Heart left ventricle (tissue), 16 donors: ENCODE results near the gene TDRD1. TPM values are rescaled to one million over a fixed set of nuclear protein-coding genes. Genes with fewer than 3 reads are reported as not detected.

Experiments used
- ATAC-seq, 4 donors: fragments of 200-7000 bp; cut with Tn5 transposase; one replicate each; pipeline ENCODE4 v1.9.1; 2020 to 2022; ENCODE audit warnings: moderate library complexity in 4 of 4, mild to moderate bottlenecking in 3 of 4, moderate number of reproducible peaks in 1 of 4
- DNase-seq, 5 donors: peaks; one replicate each; pipeline ENCODE4 v3.0.0-alpha.2; 2020
- H3K27ac ChIP-seq, 12 donors: fragments of 200-600 bp; sonication (generic) in 4 of 12; one replicate each; pipeline versions ENCODE4 v1.5.0 to v1.8.0; 2016 to 2022; ENCODE audit warnings: mild to moderate bottlenecking in 2 of 12
- H3K27me3 ChIP-seq, 9 donors: fragments of 200-600 bp; sonication (generic) in 2 of 9; one replicate each; pipeline versions ENCODE4 v1.5.1 to v1.8.0; 2016 to 2022; ENCODE audit warnings: mild to moderate bottlenecking in 3 of 9
- H3K36me3 ChIP-seq, 9 donors: fragments of 200-600 bp; sonication (generic) in 2 of 9; one replicate each; pipeline versions ENCODE4 v1.5.0 to v1.8.0; 2018 to 2022; ENCODE audit warnings: mild to moderate bottlenecking in 2 of 9
- H3K4me1 ChIP-seq, 12 donors: fragments of 200-600 bp; sonication (generic) in 4 of 12; one replicate each; pipeline versions ENCODE4 v1.5.0 to v1.8.0; 2016 to 2022; ENCODE audit warnings: mild to moderate bottlenecking in 3 of 12
- H3K4me3 ChIP-seq, 12 donors: fragments of 200-600 bp; sonication (generic) in 4 of 12; one replicate each; pipeline versions ENCODE4 v1.5.0 to v1.8.0; 2017 to 2022; ENCODE audit warnings: mild to moderate bottlenecking in 9 of 12, moderate library complexity in 4 of 12
- H3K9me3 ChIP-seq, 12 donors: fragments of 200-600 bp; sonication (generic) in 4 of 12; one replicate each; pipeline versions ENCODE4 v1.5.0 to v1.8.0; 2016 to 2022; ENCODE audit warnings: mild to moderate bottlenecking in 1 of 12
- CTCF ChIP-seq, 12 donors: fragments of 200-600 bp; sonication (generic) in 4 of 12; IDR thresholded peaks; one replicate each; pipeline versions ENCODE4 v1.5.0 to v1.8.0; 2018 to 2022; ENCODE audit warnings: antibody characterized with exemption in 12 of 12, mild to moderate bottlenecking in 5 of 12
- POLR2A ChIP-seq, 2 donors: fragments of 450-650 bp; IDR thresholded peaks; one replicate each; pipeline ENCODE4 v1.6.1; 2017; ENCODE audit warnings: antibody characterized with exemption in 2 of 2, mild to moderate bottlenecking in 2 of 2, moderate library complexity in 2 of 2
- WGBS, 4 donors: extraction: QIAGEN DNeasy Blood & Tissue Kit in 2 of 4; methylation state at CpG; one replicate each; pipeline versions ENCODE4 v1.1.5 to v1.1.7; 2013 to 2018; 5-methylcytosine and 5-hydroxymethylcytosine counted together
- intact Hi-C, 10 donors: fragments of 100-400 bp; cut with DNase I; formaldehyde crosslinking; loops; one replicate each; pipeline versions ENCODE4 v1.11.1 to v1.14.2; 2022
- long read RNA-seq, 3 donors: library from polyadenylated mRNA; unstranded; transcript quantifications; one replicate each; pipeline ENCODE4 v2.0.0, GENCODE V29; 2020 to 2021
- polyA plus RNA-seq, 2 donors: library from polyadenylated mRNA; stranded (reverse); fragments of 200-250 nt; gene quantifications; one replicate each; pipeline ENCODE4 v1.2.3, GENCODE V29; 2013
- total RNA-seq, 9 donors: library from RNA; depleted of rRNA in 2 of 9; stranded (reverse); fragments of >200 nt in 2 of 9; fragmentation: NEBNext Ultra II Directional in 3 of 9; extraction: Animal tissue kit (Norgen Biotek cat#: 25700) in 3 of 9; gene quantifications; one replicate each; pipeline versions ENCODE4 v1.1.0 to v1.2.4, GENCODE V29; 2016 to 2023
- donor health status: ischemic (EF 13 %, LVEDD 7.1; RV severe dilation, severe dysfunction).
- donor health status: healthy with polysubstance abuse.
- donor health status: DM: no; HTN: yes; CAD: no.
- donor health status: DM: no; HTN: no; CAD: no.
- donor health status: ischemic (EF 25% LVEDD 6.9; RV normal size, moderate dysfunction).
- donor health status: ischemic (EF 25% LVEDD 5.7; RV mildly dilated, moderate dysfunction).
- donor health status: healthy.
- donor health status: DM: yes; HTN: yes; CAD: no.
- donor health status: ischemic (EF 35%, LVEDD 5.7; RV mildly dilated, moderate dysfunction).
- donor health status: nonischemic (EF 11% LVEDD 7.7; RV severe dilation, severe dysfunction).
- donor health status: DM: yes; HTN: yes; CAD: no.
- donor health status: PGD.
- donor health status: ischemic (EF 29% LVEDD 5.4; RV normal size, mild dysfunction).
- donor health status: nonischemic (EF 23%, LVEDD 6.1; RV moderate dilation, normal function).

Gene TDRD1
- 1 to 10 TPM in 8 of 9 donors, under 1 TPM in 1; 0.68 to 3.8 (median 1.9) TPM for total RNA-seq
- polyA plus RNA-seq, result under 1 TPM; 0.08 to 0.27 TPM
- long read RNA-seq, donor 1, partial matches to known transcripts, result 0 of 2 reads
- long read RNA-seq, donor 1, other reads (novel, unspliced or antisense), result 2 of 2 reads
- long read RNA-seq, donor 2, partial matches to known transcripts, result 0 of 1 reads
- long read RNA-seq, donor 2, other reads (novel, unspliced or antisense), result 1 of 1 reads
- long read RNA-seq, donor 3, partial matches to known transcripts, result 1 of 1 reads
- long read RNA-seq, donor 3, other reads (novel, unspliced or antisense), result 0 of 1 reads

GRCh38 chr10:114179148-114179547 is at the start of gene TDRD1:
TSS of gene TDRD1 (plus strand) at chr10:114179353. CDS start at chr10:114187832, 8,479 bp downstream.
- Histone ChIP-seq H3K36me3 (no peaks in the 10 kb centered on the region), H3K4me1 (peaks cover 0 to 14% (median 5%) of the 10 kb centered on the region in 12 donors), H3K9me3 (no peaks in the 10 kb centered on the region), H3K27me3 (no peaks in the 10 kb centered on the region), H3K27ac (no peak within 1 kb of the TSS), H3K4me3 (peak within 1 kb of the TSS in 4 of 12 donors; percentile 6 to 25 (median 10))
- TF ChIP-seq POLR2A (IDR thresholded peaks at IDR 0.05), result no peak
- TF ChIP-seq CTCF (IDR thresholded peaks at IDR 0.05), result no peak
- intact Hi-C loops, result no loop called here
- ATAC-seq, result no peak
- DNase-seq, result peak in 3 of 5 donors; percentile 22 to 64 (median 28)
- 74 to 84% (median 83%) methylated on average over 28 of the region's 28 CpGs for WGBS, 4 donors

- no peak overlapping the region for H3K27ac ChIP-seq
- DNase-seq (no peak), ATAC-seq (no peak)
- WGBS, 4 donors, result 86 to 93% (median 91%) methylated on average over 3 of the region's 3 CpGs
- H3K27me3 ChIP-seq, result no peaks in the 10 kb centered on the region
- H3K36me3 ChIP-seq, result peaks cover 0 to 100% (median 96%) of the 10 kb centered on the region in 9 donors
- intact Hi-C loops, result no loop called here
- H3K9me3 ChIP-seq, result no peaks in the 10 kb centered on the region
- no peak overlapping the region for H3K4me3 ChIP-seq
- TF ChIP-seq POLR2A (IDR thresholded peaks at IDR 0.05) (no peak), CTCF (IDR thresholded peaks at IDR 0.05) (no peak)
- H3K4me1 ChIP-seq, result peaks cover 0 to 8% (median 0%) of the 10 kb centered on the region in 12 donors
These were observed 48.1 kb upstream of the TDRD1 start for GRCh38 chr10:114131094-114131493.

GRCh38 chr10:114135476-114135875 is 43.7 kb upstream of the TDRD1 start:
- H3K4me3 ChIP-seq, result no peak overlapping the region
- DNase-seq (no peak), ATAC-seq (no peak)
- no peak overlapping the region for H3K27ac ChIP-seq
- WGBS, 4 donors, result 84 to 92% (median 90%) methylated on average over 2 of the region's 2 CpGs
- peaks cover 0 to 89% (median 71%) of the 10 kb centered on the region in 9 donors for H3K36me3 ChIP-seq
- no peaks in the 10 kb centered on the region for H3K9me3 ChIP-seq
- intact Hi-C loops, result no loop called here
- TF ChIP-seq CTCF (IDR thresholded peaks at IDR 0.05) (no peak), POLR2A (IDR thresholded peaks at IDR 0.05) (no peak)
- H3K27me3 ChIP-seq, result no peaks in the 10 kb centered on the region
- peaks cover 0 to 8% (median 0%) of the 10 kb centered on the region in 12 donors for H3K4me1 ChIP-seq

- peaks cover 0 to 3% (median 0%) of the 10 kb centered on the region in 12 donors for H3K4me1 ChIP-seq
- peaks cover 0 to 87% (median 69%) of the 10 kb centered on the region in 9 donors for H3K36me3 ChIP-seq
- H3K9me3 ChIP-seq, result no peaks in the 10 kb centered on the region
- 78 to 89% (median 81%) methylated on average over 3 of the region's 3 CpGs for WGBS, 4 donors
- TF ChIP-seq POLR2A (IDR thresholded peaks at IDR 0.05) (no peak), CTCF (IDR thresholded peaks at IDR 0.05) (no peak)
- intact Hi-C loops, result no loop called here
- ATAC-seq, result no peak
- no peak for DNase-seq
- H3K27ac ChIP-seq, result no peak overlapping the region
- no peaks in the 10 kb centered on the region for H3K27me3 ChIP-seq
- H3K4me3 ChIP-seq, result no peak overlapping the region
These were observed 40.6 kb upstream of the TDRD1 start for GRCh38 chr10:114138581-114138980.
